Stimulated activated CD8-positive, alpha-beta memory T cell treated with anti-CD3 and anti-CD28 coated beads, Interleukin-4, amount 100 ng/mL, for 48 hours (primary cell): ENCODE results near the gene MSTO1.
"Not testable (repeated sequence)": the region's sequence is repeated elsewhere in the genome, so short reads cannot be mapped to it uniquely, and the experiment has no call there.

ENCODE experiments used
- DNase-seq: peaks from one replicate; pipeline ENCODE4 v3.0.0-alpha.2; 2020

Gene MSTO1

DNA sequence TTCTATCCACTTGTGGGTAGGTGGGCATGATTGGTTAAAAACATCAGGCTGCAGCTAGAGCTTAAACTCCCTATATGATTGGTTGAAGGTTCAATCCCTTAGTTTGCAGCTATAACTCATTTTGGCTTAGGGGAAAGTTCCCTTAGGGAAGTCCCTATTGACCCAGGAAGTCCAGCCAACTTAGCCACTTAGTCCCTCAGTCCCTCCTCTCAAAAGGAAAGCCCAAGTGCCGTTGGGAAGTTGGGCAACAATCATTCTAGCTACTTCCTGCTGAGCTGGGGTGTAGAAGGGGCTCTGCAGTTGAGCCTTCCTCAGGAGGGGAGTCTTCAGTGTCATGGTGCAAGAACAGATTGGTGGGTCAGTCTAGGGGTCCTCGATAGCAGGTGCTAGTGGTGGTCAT is 12.2 kb downstream of the MSTO1 start:
- DNase-seq: no peak

DNA sequence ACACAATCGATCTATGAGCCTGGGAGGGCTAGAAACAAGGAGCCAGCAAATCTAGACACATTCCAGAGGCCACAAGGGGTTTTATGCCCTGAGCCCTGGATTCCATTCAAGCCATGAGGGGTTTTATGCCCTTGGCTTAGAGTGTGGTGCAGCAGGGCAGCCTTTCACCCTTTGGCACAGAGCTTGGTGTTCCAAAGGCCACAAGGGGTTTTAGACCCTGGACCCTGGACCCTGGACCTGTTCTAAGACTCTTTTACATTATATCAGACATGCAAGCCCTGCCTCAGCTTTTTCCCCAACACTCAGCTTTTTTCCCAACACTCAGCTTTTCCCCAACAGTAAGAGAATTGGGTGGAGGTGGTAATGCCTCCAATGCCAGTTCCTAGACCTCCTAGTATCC is 13.3 kb downstream of the MSTO1 start:
- DNase-seq: no peak

DNA sequence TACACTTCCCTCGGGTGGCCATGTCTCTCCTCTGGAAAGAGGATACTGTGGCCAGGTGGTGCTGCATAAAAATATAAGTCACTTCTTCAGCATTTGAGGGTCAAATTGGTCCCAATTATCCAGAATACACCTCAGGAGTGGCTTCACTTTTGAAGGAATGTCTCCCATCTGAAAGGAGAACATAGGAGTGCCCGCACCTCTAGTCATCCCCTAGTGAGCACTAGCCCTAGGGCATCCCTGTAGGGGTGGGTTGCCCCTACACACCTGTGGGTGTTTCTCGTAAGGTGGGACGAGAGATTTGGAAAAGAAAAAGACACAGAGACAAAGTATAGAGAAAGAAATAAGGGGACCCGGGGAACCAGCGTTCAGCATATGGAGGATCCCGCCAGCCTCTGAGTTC is 16.4 kb downstream of the MSTO1 start:
- DNase-seq: not testable (repeated sequence)

DNA sequence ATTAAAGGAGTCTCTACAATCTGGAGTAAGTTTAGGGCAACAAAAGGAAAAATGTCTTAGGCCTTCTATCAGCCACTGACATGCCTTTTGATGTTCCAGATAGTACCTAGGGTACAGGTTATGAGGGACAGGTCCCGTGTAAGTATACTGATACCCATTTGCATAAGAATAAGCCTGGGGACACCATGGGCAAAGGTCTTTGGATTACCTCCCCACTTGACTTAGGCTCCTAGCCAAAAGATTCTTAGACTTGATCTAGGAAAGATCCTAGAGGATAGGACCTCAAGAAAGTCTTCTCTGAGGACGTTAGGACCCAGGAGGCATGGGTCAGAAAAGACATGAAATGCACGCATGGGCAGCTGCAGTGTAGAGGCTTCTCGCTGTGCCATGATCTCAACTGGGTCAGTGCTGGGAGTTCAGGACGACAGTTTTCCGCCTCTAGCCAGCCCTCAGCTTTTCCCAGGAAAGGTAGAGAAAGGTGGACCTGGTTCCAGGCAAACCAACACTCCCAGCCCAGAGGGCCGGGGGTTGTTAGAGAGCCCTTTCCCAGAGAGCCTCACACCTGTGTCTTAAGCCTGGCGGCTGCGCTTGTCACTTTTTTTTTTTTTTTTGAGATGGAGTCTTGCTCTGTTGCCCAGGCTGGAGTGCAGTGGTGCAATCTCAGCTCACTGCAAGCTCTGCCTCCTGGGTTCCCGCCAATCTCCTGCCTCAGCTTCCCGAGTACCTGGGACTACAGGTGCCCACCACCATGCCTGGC is 26.6 kb downstream of the MSTO1 start:
- no peak for DNase-seq

DNA sequence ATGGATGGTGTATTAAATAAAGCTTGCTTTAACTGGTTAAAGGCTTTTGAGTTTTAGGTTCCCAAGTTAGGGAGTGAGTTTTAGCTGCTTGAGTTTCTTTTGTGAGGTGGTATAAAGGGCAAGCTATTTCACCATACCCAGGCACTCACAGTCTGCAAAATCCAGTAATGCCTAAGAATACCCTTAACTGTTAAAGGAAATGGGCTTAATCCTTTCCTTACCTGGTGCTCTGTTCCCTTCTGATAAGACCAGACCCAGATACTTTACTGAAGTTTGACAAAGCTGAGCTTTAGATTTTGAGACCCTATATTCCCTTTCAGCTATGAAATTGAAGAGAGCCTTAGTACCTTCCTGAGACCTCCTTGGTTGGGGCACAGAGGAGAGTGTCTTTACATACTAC is 30.3 kb downstream of the MSTO1 start:
- DNase-seq: no peak

DNA sequence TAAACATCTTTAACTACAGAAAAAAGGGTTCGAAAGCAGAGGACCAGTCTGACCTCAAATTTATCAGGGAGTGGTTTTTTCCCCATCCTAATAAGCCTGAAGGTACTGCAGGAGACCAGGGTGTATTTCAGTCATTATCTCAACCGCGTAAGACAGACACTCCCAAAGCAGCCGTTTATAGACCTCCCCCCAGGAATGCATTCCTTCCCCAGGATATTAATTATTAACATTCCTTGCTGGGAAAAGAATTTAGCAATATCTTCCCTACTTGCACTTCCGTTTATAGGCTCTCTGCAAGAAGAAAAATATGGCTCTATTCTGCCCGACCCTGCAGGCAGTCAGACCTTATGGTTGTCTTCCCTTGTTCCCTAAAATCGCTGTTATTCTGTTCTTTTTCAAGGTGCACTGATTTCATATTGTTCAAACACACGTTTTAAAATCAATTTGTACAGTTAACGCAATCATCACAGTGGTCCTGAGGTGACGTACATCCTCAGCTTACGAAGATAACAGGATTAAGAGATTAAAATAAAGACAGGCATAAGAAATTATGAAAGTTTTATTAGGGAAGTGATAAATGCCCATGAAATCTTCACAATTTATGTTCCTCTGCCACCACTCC is 32.7 kb downstream of the MSTO1 start:
- not testable (repeated sequence) for DNase-seq

DNA sequence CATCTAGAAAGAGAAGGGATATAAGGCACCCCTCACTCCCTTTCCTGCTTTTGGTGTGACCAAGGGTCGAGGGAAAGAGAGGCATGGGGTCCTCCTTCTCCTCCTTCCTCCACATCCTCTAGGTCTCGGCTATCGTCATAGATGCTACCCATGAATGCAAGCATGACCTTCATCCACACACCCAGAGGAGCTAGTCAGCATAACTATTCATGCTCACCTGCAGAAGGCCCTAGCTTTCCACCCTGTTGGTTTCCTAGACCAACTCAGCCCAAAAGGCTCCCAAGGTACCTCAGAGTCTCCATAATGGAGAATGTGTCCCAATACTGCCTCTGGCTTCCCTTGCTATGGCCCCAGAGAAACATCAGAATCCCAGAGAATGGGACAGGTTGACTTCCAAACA is 33.2 kb downstream of the MSTO1 start:
- DNase-seq: no peak

DNA sequence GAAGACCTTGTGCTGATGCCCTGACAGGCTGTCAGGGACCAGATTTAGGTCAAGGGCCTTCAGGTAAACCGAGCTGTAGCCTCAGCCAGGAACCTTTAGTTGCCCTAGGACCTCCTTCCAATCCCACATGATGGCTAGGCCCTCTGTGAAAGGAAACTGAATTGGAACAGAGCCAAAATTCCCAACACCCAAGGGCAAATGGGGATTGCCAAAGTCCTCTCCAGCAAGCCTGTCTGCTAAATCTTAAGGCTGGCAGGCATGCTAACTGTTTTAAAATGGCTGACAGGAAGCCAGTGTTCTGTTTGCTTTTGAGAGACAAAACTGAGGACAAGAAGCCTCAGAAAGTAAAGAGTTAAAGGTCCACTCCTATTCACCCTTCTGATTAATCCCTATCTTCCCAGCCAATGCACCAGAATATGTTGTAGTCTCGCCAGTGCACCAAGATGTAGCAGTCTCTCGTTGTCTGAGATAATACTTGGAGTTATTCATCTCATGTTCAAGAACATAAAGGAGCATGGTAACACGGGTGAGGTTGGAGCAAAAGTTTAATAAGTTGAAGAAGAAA is 35.1 kb downstream of the MSTO1 start:
- no peak for DNase-seq

DNA sequence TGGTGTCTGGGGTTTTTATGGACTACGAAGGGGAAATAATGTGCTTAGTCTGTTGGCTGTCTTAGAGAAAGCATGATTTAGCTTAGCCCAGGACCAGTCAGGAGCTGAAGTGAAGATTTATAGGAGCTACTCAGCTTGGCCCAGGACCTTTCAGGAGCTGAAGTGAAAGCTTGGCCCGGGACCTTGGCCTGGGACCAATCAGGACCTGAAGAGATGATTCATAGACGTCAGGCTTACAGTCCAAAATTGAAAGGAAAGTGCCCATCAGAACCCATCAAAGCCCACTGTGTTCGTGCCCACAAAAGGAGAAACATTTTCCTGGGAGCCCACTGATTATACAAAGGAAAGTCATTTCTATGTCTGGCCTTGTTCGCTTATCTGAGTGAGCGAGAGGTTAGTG is 35.6 kb downstream of the MSTO1 start:
- DNase-seq: no peak

DNA sequence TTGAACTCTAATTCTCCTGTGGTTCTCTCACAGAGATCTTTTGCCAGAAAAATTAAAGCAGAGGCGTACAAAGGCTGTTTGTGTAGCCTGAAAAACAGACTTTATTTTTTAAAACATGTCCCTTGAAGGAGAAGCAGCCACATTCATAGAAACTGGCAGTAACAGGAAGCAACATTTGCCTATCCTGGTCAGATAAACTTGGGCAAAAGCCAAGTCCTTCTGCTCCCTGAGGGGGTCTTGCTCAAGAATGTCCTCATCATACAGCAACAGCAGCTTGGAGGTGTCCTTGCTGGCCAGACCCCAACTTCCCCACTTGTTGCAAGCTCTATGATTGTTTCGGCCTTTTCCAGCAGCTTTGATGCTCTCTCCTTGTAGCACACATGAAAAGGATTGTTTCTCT is 36.3 kb downstream of the MSTO1 start:
- DNase-seq: no peak

DNA sequence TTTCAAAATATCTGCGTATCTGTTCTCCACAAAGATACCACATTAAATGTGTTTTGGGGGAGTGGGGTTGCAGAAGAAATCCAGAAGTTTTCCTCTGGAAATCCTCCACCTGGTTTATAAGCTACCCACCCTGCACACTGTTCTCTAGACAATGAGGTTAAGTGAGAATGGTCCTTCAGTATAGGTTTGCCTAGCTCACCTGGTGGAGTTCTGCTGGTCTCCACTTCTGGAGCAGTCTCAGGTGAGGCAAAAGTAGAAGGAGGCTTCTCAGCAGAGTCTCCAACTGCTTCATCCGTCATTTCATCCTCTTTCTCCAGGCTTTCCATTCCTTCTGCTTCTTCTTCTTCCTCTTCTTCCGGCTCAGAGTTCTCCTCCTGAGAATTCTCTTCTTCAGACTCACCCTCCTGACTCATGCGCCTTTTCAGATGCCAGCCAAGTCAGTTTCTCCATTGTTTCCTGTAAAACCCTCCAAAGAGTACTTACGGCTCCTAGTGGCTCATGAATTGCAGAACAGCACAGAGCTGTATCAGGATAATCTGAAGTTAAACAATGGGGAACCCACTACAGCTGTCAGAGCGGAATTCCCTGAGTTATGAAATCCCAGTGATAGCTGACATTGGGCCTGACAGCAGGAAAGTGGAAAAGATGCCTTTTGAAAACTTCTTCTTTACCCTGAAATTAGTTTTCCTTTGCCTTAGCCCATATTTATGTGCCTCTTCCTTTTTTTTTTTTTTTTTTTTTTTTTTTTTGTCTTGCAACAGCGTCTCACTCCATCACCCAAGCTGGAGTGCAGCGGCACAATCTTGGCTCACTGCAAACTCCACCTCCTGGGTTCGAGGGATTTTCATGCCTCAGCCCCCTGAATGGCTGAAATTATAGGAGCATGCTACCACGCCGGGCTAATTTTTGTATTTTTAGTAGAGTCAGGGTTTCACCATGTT is 38.5 kb downstream of the MSTO1 start:
- no peak for DNase-seq

DNA sequence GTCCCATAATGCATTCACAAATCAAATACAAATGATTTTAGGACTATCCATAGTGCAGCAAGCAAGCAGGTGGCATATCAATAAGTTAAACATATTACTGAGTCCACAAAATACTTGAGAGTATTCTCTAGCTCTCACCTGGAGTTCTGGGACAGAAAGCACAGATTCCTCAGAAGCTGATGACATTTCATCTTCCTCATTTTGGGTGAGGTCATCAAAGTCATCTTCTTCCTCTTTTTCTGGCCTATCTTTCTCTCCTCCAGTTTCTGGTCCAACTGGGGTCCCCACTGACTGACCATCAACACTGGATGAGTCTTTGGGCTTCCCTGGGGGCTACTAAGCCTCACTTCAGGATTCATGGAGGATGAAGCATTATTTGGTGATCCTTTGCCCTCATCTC is 39.7 kb downstream of the MSTO1 start:
- no peak for DNase-seq

DNA sequence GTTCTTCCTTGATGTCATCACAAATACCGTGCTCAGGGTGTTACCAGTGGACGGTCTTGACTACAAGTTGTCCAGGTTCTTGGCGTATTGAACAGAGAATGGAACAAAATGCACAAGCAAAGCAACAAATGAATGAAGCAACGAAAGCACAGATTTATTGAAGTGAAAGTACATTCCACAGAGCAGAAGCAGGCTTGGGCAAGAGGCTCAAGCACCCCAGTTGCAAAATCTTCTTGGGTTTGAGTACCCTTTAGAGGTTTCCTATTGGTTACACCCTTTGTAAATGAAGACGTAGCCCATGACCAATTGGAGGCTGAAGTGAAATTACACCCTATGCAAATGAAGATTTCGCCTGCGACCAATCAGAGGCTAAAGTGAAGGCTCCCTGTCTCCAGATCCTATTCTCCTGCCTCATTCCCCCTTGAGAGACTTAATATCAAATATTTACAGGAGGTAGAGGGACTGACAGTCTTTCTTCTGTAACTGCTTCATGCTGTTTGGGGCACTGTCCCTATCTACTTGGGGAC is 40.3 kb downstream of the MSTO1 start:
- no peak for DNase-seq

DNA sequence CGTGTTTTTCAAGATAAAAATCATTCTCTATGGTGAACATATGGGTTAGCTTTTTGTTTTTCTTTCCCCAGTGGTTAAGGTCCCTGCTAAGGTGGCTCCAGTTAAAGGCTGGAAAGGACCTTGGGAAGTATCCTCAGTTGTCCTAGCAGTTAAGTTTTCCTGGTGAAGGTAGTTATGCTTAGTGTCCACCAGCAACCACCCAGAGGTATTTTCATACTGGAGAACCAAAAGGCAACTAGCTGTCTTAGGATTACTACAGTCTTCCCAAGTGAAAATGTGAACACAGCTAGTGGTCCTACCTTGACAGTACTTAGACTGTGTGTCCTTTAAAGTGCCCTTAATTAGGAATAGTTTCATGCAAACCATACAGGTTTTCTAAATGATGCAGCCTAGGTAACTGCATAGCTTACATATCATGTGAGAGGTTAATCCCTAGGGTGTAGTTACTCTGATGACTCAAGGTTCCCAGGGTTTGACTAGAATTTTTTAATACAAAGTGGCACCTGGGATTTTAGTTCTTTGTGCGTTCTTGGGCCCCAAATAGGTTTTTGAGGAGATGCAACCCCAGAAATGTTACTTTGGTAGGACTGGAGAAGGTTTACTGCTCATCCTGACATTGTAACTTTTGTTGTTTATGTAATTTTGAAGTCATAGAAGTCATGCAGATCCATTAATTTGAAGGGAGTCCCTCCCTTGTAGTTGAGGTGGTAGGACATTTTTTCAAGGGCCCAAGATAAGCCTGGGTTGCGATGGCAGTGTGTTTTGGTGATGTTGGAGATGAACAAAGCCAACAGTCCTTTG is 42.0 kb downstream of the MSTO1 start:
- DNase-seq: no peak

DNA sequence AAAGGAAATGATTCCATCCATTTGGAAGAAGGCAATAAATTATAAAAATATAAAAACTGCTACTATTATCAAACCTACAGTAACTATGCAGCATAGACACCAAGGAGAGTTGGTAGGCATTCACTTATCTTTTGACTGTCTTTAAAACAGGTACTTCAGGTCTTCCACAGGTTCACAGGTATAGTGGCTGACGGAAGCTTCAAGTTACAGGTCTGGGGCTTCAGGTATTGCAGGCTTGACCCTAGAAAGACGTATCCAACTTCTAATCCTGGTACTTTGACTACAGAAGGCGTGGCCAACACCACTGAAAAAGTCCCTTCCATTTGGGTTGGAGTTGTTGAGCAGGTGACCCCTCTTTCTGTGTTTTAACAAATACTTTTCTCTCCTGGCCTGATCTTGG is 42.9 kb downstream of the MSTO1 start:
- DNase-seq: no peak

DNA sequence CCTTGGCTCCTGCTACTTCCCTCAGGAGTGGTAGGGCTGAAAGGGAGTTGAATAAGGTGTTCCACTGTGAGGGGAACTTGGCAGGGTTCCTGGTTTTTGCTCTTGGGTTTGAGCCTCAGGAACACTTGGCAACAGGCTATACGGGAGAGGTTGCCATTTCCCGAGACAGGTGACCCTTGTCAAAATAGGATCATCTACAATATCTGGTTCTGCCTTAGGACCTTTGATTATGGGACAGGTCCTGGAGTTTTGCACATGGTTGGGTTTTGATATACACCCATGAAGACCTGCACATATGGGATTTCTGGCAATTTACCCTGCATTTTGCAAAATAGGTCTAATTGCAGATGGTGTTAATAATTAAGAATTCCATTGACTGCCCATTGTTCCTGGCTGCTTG is 47.4 kb downstream of the MSTO1 start:
- no peak for DNase-seq

DNA sequence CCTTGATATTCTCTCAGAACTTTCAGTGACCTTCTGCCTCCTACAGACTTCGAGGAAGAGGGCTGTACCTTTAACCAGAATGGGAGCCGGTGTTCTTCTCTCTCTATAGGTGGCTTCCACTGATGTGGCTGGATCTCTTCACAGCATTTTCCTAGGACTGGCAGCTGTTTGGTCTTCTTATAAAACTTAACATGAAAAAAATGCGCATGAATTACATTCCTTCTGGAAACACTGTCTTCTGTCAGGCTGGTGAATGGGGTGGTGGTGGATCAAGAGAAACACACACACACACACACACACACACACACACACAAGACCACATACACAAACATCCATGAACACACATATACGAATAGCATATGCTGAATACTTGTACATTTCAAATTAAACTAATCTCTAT is 51.2 kb downstream of the MSTO1 start:
- DNase-seq: not testable (repeated sequence)
